ENCODE data around the gene PTHLH.

PTHLH gene

GRCh38 chr12:27964123-27964522, 8.4 kb downstream of the PTHLH start:
- no peak overlapping the region for H3K9ac ChIP-seq
- H3K4me2 ChIP-seq, result no peak overlapping the region
- no peak for TF ChIP-seq CTCF (conservative IDR thresholded peaks at IDR 0.05; ENCODE audit: low read depth, low read length)
- peaks cover 10% of the 10 kb centered on the region for H3K4me1 ChIP-seq (ENCODE audit: low read depth, poor library complexity, severe bottlenecking)
- no peaks in the 10 kb centered on the region for H3K27me3 ChIP-seq (ENCODE audit: insufficient read depth, low read depth)
- H3K4me3 ChIP-seq (IDR thresholded peaks at IDR 0.05; ENCODE audit: insufficient read depth, low read depth, low read length), result no peak overlapping the region
- no peaks in the 10 kb centered on the region for H4K20me1 ChIP-seq (ENCODE audit: insufficient read depth)
- H2AFZ ChIP-seq (ENCODE audit: low read depth), result no peak overlapping the region
- no peak overlapping the region for H3K27ac ChIP-seq
- H3K79me2 ChIP-seq (ENCODE audit: insufficient read depth, low read depth), result no peaks in the 10 kb centered on the region
- no peaks in the 10 kb centered on the region for H3K36me3 ChIP-seq (ENCODE audit: insufficient read depth)

GRCh38 chr12:27960821-27961220, 11.7 kb downstream of the PTHLH start:
- H3K36me3 ChIP-seq (ENCODE audit: insufficient read depth), result no peaks in the 10 kb centered on the region
- H4K20me1 ChIP-seq (ENCODE audit: insufficient read depth), result no peaks in the 10 kb centered on the region
- H3K4me1 ChIP-seq (ENCODE audit: low read depth, poor library complexity, severe bottlenecking), result no peaks in the 10 kb centered on the region
- H3K4me3 ChIP-seq (IDR thresholded peaks at IDR 0.05; ENCODE audit: insufficient read depth, low read depth, low read length), result no peak overlapping the region
- no peak for TF ChIP-seq CTCF (conservative IDR thresholded peaks at IDR 0.05; ENCODE audit: low read depth, low read length)
- H3K4me2 ChIP-seq, result no peak overlapping the region
- no peak overlapping the region for H3K27ac ChIP-seq
- H3K9ac ChIP-seq, result no peak overlapping the region
- H2AFZ ChIP-seq (ENCODE audit: low read depth), result no peak overlapping the region
- H3K79me2 ChIP-seq (ENCODE audit: insufficient read depth, low read depth), result no peaks in the 10 kb centered on the region
- H3K27me3 ChIP-seq (ENCODE audit: insufficient read depth, low read depth), result no peaks in the 10 kb centered on the region

GRCh38 chr12:27958675-27959074, 13.9 kb downstream of the PTHLH start:
- Histone ChIP-seq H3K27me3 (ENCODE audit: insufficient read depth, low read depth) (no peaks in the 10 kb centered on the region), H3K9ac (no peak overlapping the region)
- TF ChIP-seq CTCF (conservative IDR thresholded peaks at IDR 0.05; ENCODE audit: low read depth, low read length), result no peak

GRCh38 chr12:27957366-27957765, 15.2 kb downstream of the PTHLH start:
- Histone ChIP-seq H3K4me1 (ENCODE audit: low read depth, poor library complexity, severe bottlenecking) (no peaks in the 10 kb centered on the region), H3K4me2 (no peak overlapping the region), H3K9ac (no peak overlapping the region), H3K4me3 (IDR thresholded peaks at IDR 0.05; ENCODE audit: insufficient read depth, low read depth, low read length) (no peak overlapping the region), H3K27me3 (ENCODE audit: insufficient read depth, low read depth) (no peaks in the 10 kb centered on the region), H3K79me2 (ENCODE audit: insufficient read depth, low read depth) (no peaks in the 10 kb centered on the region), H3K36me3 (ENCODE audit: insufficient read depth) (no peaks in the 10 kb centered on the region), H3K27ac (no peak overlapping the region), H2AFZ (ENCODE audit: low read depth) (no peak overlapping the region), H4K20me1 (ENCODE audit: insufficient read depth) (no peaks in the 10 kb centered on the region)
- no peak for TF ChIP-seq CTCF (conservative IDR thresholded peaks at IDR 0.05; ENCODE audit: low read depth, low read length)

More at GRCh38 chr12:27958675-27959074, 13.9 kb downstream of the PTHLH start:
- no peak overlapping the region for H3K4me3 ChIP-seq (IDR thresholded peaks at IDR 0.05; ENCODE audit: insufficient read depth, low read depth, low read length)
- H4K20me1 ChIP-seq (ENCODE audit: insufficient read depth), result no peaks in the 10 kb centered on the region
- no peaks in the 10 kb centered on the region for H3K79me2 ChIP-seq (ENCODE audit: insufficient read depth, low read depth)
- H3K36me3 ChIP-seq (ENCODE audit: insufficient read depth), result no peaks in the 10 kb centered on the region
- H3K4me2 ChIP-seq, result no peak overlapping the region
- H2AFZ ChIP-seq (ENCODE audit: low read depth), result no peak overlapping the region
- H3K4me1 ChIP-seq (ENCODE audit: low read depth, poor library complexity, severe bottlenecking), result no peaks in the 10 kb centered on the region
- H3K27ac ChIP-seq, result no peak overlapping the region
